GM12892 (cell line): Measurements from ENCODE around the gene SSR4.

ENCODE experiments used
- POLR2A ChIP-seq: IDR thresholded peaks from 2 replicates; pipeline ENCODE4 v1.6.1; 2011; ENCODE audit warnings: low read depth, low read length, control low read depth
- TAF1 ChIP-seq: IDR thresholded peaks from 2 replicates; pipeline ENCODE4 v1.6.1; 2011; ENCODE audit warnings: low read depth, mild to moderate bottlenecking, control low read depth, low read length, borderline replicate concordance

DNA sequence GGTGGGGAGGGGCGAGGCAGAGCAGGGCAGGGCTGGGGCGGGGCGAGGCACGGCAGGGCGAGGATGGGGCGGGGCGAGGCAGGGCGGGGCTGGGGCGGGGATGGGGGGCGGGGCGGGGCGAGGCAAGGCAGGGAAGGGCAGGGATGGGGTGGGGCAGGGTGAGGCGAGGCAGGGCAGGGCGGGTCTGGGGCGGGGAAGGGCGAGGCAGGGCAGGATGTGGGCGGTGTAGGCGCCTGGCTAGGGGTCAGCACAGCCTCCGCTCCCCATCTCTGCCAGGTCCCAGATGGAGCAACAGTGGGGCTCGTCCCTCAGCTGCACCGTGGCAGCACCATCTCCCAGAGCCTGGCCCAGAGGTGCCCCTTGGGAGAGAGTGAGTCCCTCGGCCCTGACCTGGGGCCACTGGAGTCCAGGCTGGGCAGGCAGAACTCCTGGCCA is 17.8 kb upstream of the SSR4 start:
- TF ChIP-seq POLR2A: no peak
- TF ChIP-seq TAF1: no peak
